Esophagus muscularis mucosa (tissue), 3 donors: ENCODE measurements around the gene TMEM250.

Experiments
- POLR2A ChIP-seq: fragments of 450-650 bp; IDR thresholded peaks from one replicate; pipeline ENCODE4 v1.6.1; 2017; ENCODE audit warnings: antibody characterized with exemption, moderate library complexity, mild to moderate bottlenecking, low read depth
- POLR2AphosphoS5 ChIP-seq, 2 donors: sonication (generic); formaldehyde crosslinking; IDR thresholded peaks; one replicate each; pipeline ENCODE4 v1.6.1; 2017; ENCODE audit warnings: antibody characterized with exemption in 2 of 2
- TF ChIP-seq, protein P1 (sequence below), 3 experiments: fragments of 200-600 bp in 2 of 3; fragments of 450-650 bp in 1 of 3; sonication (generic) in 2 of 3; IDR thresholded peaks; one replicate each; pipeline ENCODE4 v1.5.1; 2017 to 2019; ENCODE audit warnings: antibody characterized with exemption in 3 of 3, mild to moderate bottlenecking in 2 of 3, moderate library complexity in 1 of 3

DNA sequence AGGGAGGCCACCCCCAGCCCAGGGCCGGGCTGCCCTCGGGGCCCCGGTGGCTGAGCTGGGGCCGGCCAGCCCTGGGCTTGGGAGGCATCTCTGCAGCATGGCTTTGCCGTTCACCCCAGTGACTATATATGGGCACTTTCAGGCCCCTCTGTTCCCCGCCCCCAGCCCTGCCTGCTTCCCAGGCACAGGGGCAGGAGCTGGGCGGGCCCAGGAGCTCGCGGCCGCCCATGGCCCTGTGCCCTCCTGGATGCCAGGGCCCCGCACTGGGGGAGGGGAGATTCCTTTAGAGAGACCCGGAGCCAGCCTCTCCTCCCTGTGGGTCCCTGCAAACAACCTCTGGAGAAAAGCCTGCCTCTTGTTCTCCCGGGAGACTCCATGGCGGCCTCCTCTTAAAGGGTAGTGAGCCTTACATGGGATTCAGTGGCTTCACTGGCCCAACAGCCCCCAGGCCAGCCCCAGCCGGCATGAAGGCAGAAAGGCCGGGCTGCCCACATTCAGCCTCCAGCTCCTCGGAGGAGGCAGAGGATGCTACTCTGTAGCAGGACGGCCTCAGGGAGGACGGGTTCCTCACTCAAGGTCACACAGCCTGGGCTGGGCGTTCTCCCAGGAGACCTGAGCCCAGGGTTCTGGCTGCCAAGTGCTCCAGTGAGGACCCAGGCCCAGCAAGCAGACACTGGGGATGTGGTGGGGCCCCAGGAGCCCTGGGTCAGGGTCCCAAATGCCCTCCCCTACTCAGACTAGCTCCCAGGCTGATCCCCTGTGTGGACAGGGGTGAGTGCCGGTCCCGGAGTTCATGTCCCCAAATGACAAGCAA is 27.7 kb downstream of the TMEM250 start:
- TF ChIP-seq, protein P1, sequence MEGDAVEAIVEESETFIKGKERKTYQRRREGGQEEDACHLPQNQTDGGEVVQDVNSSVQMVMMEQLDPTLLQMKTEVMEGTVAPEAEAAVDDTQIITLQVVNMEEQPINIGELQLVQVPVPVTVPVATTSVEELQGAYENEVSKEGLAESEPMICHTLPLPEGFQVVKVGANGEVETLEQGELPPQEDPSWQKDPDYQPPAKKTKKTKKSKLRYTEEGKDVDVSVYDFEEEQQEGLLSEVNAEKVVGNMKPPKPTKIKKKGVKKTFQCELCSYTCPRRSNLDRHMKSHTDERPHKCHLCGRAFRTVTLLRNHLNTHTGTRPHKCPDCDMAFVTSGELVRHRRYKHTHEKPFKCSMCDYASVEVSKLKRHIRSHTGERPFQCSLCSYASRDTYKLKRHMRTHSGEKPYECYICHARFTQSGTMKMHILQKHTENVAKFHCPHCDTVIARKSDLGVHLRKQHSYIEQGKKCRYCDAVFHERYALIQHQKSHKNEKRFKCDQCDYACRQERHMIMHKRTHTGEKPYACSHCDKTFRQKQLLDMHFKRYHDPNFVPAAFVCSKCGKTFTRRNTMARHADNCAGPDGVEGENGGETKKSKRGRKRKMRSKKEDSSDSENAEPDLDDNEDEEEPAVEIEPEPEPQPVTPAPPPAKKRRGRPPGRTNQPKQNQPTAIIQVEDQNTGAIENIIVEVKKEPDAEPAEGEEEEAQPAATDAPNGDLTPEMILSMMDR (IDR thresholded peaks at IDR 0.05), result no peak
- peak; percentile 73 to 78 for TF ChIP-seq POLR2AphosphoS5 (IDR thresholded peaks at IDR 0.05)
- no peak for TF ChIP-seq POLR2A
